RWPE2 (cell line): ENCODE data around the gene BCO2.
"Not testable (repeated sequence)": the region's sequence is repeated elsewhere in the genome, so short reads cannot be mapped to it uniquely, and the experiment has no call there.

Source experiments
- ATAC-seq: fragments of 200-7000 bp; cut with Tn5 transposase; 3 replicates; pipeline ENCODE4 v1.9.1; 2021; ENCODE audit warnings: low read depth
- DNase-seq: peaks from one replicate; pipeline ENCODE4 v3.0.0-alpha.2; 2020; ENCODE audit warnings: low spot score
- H3K27ac ChIP-seq: fragments of 450-650 bp; 2 replicates; pipeline ENCODE4 v1.5.1; 2017; ENCODE audit warnings: mild to moderate bottlenecking; ENCODE audit not compliant: poor library complexity, severe bottlenecking
- H3K27me3 ChIP-seq: fragments of 250-450 bp; sonication (Bioruptor Pico); 2 replicates; pipeline ENCODE4 v1.5.1; 2021; ENCODE audit warnings: mild to moderate bottlenecking, moderate library complexity; ENCODE audit not compliant: insufficient read depth, poor library complexity, severe bottlenecking
- H3K36me3 ChIP-seq: fragments of 250-450 bp; sonication (Bioruptor Pico); 2 replicates; pipeline ENCODE4 v1.5.1; 2020; ENCODE audit warnings: low read depth, mild to moderate bottlenecking, moderate library complexity
- H3K4me1 ChIP-seq: fragments of 250-450 bp; sonication (Bioruptor Pico); 2 replicates; pipeline ENCODE4 v1.5.1; 2021; ENCODE audit warnings: mild to moderate bottlenecking, moderate library complexity; ENCODE audit not compliant: insufficient read depth, poor library complexity, severe bottlenecking
- H3K4me3 ChIP-seq: fragments of 250-450 bp; sonication (Bioruptor Pico); 2 replicates; pipeline ENCODE4 v1.5.1; 2021; ENCODE audit warnings: mild to moderate bottlenecking, moderate library complexity; ENCODE audit not compliant: severe bottlenecking
- H3K9me3 ChIP-seq: fragments of 250-450 bp; sonication (Bioruptor Pico); 2 replicates; pipeline ENCODE4 v1.5.1; 2021; ENCODE audit warnings: mild to moderate bottlenecking, moderate library complexity; ENCODE audit not compliant: severe bottlenecking
- TF ChIP-seq, protein P1 (sequence below): fragments of 450-650 bp; IDR thresholded peaks from one replicate; pipeline ENCODE4 v1.5.1; 2017; ENCODE audit warnings: mild to moderate bottlenecking, moderate library complexity; ENCODE audit not compliant: poor library complexity, severe bottlenecking

BCO2 gene

DNA sequence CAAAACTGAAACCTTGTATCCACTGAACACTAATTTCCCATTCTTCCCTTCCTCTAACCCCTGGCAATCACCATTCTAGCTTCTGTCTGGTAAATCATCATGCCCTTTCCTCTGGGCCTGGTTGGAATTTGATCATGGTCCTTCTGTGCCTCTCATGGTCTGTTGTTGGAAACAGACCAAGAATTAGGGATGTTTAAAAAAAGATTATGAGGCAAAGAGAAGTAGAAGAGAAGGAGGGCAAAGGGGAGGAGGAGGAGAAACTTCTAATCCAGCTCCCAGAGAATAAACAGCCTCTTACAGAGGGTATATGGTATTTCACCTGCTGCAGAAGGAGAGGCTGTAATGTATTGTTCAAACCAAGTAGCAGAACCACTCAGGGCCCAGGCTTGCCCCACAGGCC lies 10.6 kb downstream of the BCO2 start:
- Histone ChIP-seq H3K27me3 (no peaks in the 10 kb centered on the region), H3K36me3 (no peaks in the 10 kb centered on the region), H3K27ac (no peak overlapping the region), H3K9me3 (no peaks in the 10 kb centered on the region), H3K4me3 (no peak overlapping the region), H3K4me1 (no peaks in the 10 kb centered on the region)
- DNase-seq (no peak), ATAC-seq (no peak)
- TF ChIP-seq, protein P1, sequence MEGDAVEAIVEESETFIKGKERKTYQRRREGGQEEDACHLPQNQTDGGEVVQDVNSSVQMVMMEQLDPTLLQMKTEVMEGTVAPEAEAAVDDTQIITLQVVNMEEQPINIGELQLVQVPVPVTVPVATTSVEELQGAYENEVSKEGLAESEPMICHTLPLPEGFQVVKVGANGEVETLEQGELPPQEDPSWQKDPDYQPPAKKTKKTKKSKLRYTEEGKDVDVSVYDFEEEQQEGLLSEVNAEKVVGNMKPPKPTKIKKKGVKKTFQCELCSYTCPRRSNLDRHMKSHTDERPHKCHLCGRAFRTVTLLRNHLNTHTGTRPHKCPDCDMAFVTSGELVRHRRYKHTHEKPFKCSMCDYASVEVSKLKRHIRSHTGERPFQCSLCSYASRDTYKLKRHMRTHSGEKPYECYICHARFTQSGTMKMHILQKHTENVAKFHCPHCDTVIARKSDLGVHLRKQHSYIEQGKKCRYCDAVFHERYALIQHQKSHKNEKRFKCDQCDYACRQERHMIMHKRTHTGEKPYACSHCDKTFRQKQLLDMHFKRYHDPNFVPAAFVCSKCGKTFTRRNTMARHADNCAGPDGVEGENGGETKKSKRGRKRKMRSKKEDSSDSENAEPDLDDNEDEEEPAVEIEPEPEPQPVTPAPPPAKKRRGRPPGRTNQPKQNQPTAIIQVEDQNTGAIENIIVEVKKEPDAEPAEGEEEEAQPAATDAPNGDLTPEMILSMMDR: no peak

DNA sequence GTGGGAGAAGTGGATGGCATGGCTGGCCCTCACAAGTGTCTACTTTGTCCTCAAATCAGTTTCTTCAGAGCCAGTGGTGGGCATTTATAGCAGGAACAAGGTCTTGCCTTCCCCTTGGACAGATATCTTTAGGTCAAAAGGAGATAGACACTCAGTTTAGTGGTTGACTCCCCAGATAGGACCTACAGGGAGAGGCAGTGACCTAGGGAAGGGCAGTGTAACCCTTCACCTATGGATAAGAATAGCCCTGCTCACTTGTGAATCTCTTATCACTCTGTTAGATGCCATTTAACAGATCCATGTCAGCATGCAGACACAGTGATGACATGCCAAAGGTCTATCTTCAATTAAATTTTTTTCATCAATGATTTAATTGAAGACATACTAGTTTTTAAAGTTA lies 11.0 kb downstream of the BCO2 start:
- ATAC-seq (no peak), DNase-seq (no peak)
- TF ChIP-seq, protein P1: no peak
- H3K9me3 ChIP-seq: no peaks in the 10 kb centered on the region
- H3K27me3 ChIP-seq: no peaks in the 10 kb centered on the region
- H3K36me3 ChIP-seq: no peaks in the 10 kb centered on the region
- H3K4me1 ChIP-seq: no peaks in the 10 kb centered on the region
- no peak overlapping the region for H3K4me3 ChIP-seq
- no peak overlapping the region for H3K27ac ChIP-seq

DNA sequence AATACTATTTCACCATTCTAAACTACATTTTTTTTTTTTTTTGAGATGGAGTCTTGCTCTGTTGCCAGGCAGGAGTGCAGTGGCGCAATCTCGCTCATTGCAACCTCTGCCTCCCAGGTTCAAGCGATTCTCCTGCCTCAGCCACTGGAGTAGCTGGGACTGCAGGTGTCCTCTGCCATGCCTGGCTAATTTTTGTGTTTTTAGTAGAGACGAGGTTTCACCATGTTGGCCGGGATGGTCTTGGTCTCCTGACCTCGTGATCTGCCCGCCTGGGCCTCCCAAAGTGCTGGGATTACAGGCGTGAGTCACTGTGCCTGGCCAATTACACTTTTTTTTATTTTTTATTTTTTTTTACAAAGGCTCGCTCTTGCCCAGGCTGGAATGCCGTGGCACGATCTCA lies 19.8 kb downstream of the BCO2 start:
- not testable (repeated sequence) for H3K9me3 ChIP-seq, H3K36me3 ChIP-seq, DNase-seq, H3K27me3 ChIP-seq, H3K4me3 ChIP-seq
- peak; percentile 63 for ATAC-seq
- peak overlapping the region; percentile 94 for H3K27ac ChIP-seq
- peaks cover 32% of the 10 kb centered on the region for H3K4me1 ChIP-seq

DNA sequence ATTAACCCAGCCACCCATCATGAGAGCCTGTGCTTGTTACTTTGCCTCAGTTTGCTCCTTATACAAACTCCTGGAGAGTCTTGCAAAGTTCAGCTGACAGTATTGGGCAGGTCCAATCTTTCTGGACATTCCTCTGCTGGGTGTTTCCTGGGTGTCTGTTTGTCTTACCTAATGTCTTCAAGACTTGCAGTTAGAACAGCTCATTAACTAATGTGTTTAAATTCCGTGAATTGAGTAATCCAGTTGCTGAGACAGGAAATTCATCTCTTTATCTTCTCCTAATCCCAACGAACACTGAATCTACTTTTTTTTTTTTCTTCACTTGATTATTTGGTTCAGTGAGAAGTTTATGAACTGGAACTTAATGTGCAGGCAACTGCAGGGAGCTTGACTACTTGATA lies 20.6 kb downstream of the BCO2 start:
- H3K4me3 ChIP-seq: no peak overlapping the region
- no peaks in the 10 kb centered on the region for H3K9me3 ChIP-seq
- DNase-seq: no peak
- H3K36me3 ChIP-seq: no peaks in the 10 kb centered on the region
- TF ChIP-seq, protein P1: no peak
- peak overlapping the region; percentile 94 for H3K27ac ChIP-seq
- H3K27me3 ChIP-seq: no peaks in the 10 kb centered on the region
- H3K4me1 ChIP-seq: peaks cover 32% of the 10 kb centered on the region
- peak; percentile 97 for ATAC-seq

DNA sequence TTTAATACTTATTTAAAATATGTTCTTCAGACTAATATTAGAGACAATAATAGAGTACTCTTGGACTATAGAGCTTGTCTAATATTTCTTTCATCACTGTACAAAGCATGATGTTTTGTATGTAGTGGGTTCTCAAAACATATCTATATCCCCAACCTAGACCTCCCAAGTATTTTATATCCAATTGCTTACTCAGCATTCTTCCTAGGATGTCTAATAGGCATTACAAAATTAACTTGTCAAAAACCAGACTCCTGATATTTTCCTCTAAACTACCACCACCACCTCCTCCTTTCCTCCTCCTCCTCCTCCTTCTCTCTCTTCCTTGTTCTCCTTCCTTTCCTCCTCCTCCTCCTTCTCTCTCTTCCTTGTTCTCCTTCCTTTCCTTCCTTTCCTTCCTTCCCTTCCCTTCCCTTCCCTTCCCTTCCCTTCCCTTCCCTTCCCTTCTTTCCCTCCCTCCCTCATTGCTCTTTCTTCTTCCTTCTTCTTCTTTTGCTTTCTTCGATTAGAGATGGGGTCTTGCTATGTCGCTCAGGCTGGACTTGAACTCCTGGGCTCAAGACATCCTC lies 21.3 kb downstream of the BCO2 start:
- H3K36me3 ChIP-seq: no peaks in the 10 kb centered on the region
- TF ChIP-seq, protein P1: no peak
- ATAC-seq: no peak
- H3K27ac ChIP-seq: peak overlapping the region; percentile 94
- no peak for DNase-seq
- no peaks in the 10 kb centered on the region for H3K9me3 ChIP-seq
- H3K27me3 ChIP-seq: no peaks in the 10 kb centered on the region
- peaks cover 32% of the 10 kb centered on the region for H3K4me1 ChIP-seq
- H3K4me3 ChIP-seq: no peak overlapping the region

DNA sequence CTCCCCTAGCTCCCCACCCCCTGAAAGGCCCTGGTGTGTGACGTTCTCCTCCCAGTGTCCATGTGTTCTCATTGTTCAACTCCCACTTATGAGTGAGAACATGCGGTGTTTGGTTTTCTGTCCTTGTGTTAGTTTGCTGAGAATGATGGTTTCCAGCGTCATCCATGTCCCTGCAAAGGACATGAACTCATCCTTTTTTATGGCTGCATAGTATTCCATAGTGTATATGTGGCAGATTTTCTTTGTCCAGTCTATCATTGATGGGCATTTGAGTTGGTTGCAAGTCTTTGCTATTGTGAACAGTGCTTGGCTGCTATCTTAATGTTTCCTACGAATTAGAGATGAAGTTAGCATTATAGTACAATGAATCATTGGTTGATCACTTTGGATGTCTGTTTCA lies 23.8 kb downstream of the BCO2 start:
- ATAC-seq: not testable (repeated sequence)

More for the DNA sequence above, 23.8 kb downstream of the BCO2 start:
- not testable (repeated sequence) for DNase-seq, H3K27me3 ChIP-seq, H3K4me3 ChIP-seq, H3K9me3 ChIP-seq, H3K27ac ChIP-seq, H3K36me3 ChIP-seq
- H3K4me1 ChIP-seq: peaks cover 25% of the 10 kb centered on the region
